HepG2 (cell line): Measurements from ENCODE around the gene SLC25A27. TPM values are rescaled to one million over a fixed set of nuclear protein-coding genes. Genes with fewer than 3 reads are reported as not detected.

Experiments used
- BRF2 ChIP-seq: sonication (generic); formaldehyde crosslinking; IDR thresholded peaks from 2 replicates; pipeline ENCODE4 v1.8.1; 2022; ENCODE audit warnings: mild to moderate bottlenecking, missing genetic modification reagents
- DNMT1 ChIP-seq: sonication (generic); formaldehyde crosslinking; IDR thresholded peaks from 2 replicates; pipeline ENCODE4 v1.5.1; 2020; ENCODE audit warnings: mild to moderate bottlenecking, missing genetic modification reagents
- HNRNPK ChIP-seq: fragments of 200-400 bp; formaldehyde crosslinking; IDR thresholded peaks from 2 replicates; pipeline ENCODE4 v1.6.1; 2018; ENCODE audit warnings: low read length, low read depth, moderate library complexity, mild to moderate bottlenecking; ENCODE audit not compliant: poor library complexity, severe bottlenecking
- MEIS1 ChIP-seq: sonication (generic); formaldehyde crosslinking; IDR thresholded peaks from 2 replicates; pipeline ENCODE4 v1.9.0; 2021; ENCODE audit warnings: mild to moderate bottlenecking, missing genetic modification reagents, moderate library complexity, borderline replicate concordance
- REST ChIP-seq, 2 experiments: IDR thresholded peaks; 2 replicates each; pipeline ENCODE4 v1.6.1; 2011 to 2012; ENCODE audit warnings: low read length in 2 of 2, borderline replicate concordance in 1 of 2, low read depth in 1 of 2, mild to moderate bottlenecking in 1 of 2, moderate library complexity in 1 of 2
- RXRA ChIP-seq: sonication (generic); formaldehyde crosslinking; IDR thresholded peaks from 2 replicates; pipeline ENCODE4 v1.5.1; 2020; ENCODE audit warnings: missing genetic modification reagents
- TAF15 ChIP-seq: fragments of 200-400 bp; formaldehyde crosslinking; IDR thresholded peaks from one replicate; pipeline ENCODE4 v1.6.1; 2018; ENCODE audit warnings: mild to moderate bottlenecking, low read depth, low read length; ENCODE audit not compliant: poor library complexity, severe bottlenecking
- ZNF543 ChIP-seq: sonication (generic); formaldehyde crosslinking; IDR thresholded peaks from 2 replicates; pipeline ENCODE4 v1.4.0; 2020; ENCODE audit warnings: mild to moderate bottlenecking, missing genetic modification reagents
- ZNF749 ChIP-seq: sonication (generic); formaldehyde crosslinking; IDR thresholded peaks from 2 replicates; pipeline ENCODE4 v1.8.0; 2022; ENCODE audit warnings: mild to moderate bottlenecking, missing genetic modification reagents, moderate library complexity, borderline replicate concordance
- polyA plus RNA-seq, 8 experiments: library from polyadenylated mRNA; depleted of rRNA in 3 of 8; stranded (reverse) in 7 of 8; unstranded in 1 of 8; fragments of >200 nt; fragmentation: Illumina TruSeq in 4 of 8; extraction: Trizol in 4 of 8; gene quantifications; 2 replicates each; pipeline versions ENCODE4 v1.2.1 to v1.2.3, GENCODE V29; 2011 to 2016; ENCODE audit warnings: low read depth in 4 of 8, missing spikeins in 1 of 8, mixed read lengths in 1 of 8; ENCODE audit not compliant: insufficient read depth in 1 of 8
- total RNA-seq, 5 experiments: library from RNA; depleted of rRNA; stranded (reverse); fragments of >200 nt; fragmentation: Illumina TruSeq; extraction: Trizol; gene quantifications; 2 replicates each; pipeline ENCODE4 v1.2.3, GENCODE V29; 2016; ENCODE audit warnings: low read depth in 1 of 5
- TF ChIP-seq, protein P1 (sequence below): sonication (generic); formaldehyde crosslinking; IDR thresholded peaks from 2 replicates; pipeline ENCODE4 v1.5.0; 2020; ENCODE audit warnings: mild to moderate bottlenecking, missing genetic modification reagents
- TF ChIP-seq, protein P2 (sequence below): sonication (generic); formaldehyde crosslinking; IDR thresholded peaks from 2 replicates; pipeline ENCODE4 v1.5.0; 2020; ENCODE audit warnings: mild to moderate bottlenecking, missing genetic modification reagents

The SLC25A27 gene
- total and polyA plus RNA-seq, 2 of the 13 experiments (the other 11 are each of a cell fraction or from before 2014, with no cell fraction given) = 0.46 to 1.3 TPM

GRCh38 chr6:46688117-46688965 lies 35.6 kb downstream of the SLC25A27 start (continued):
- TF ChIP-seq REST (IDR thresholded peaks at IDR 0.05; ENCODE audit: borderline replicate concordance in 1 of 2, low read depth in 1 of 2, low read length in 2 of 2) (no peak), MEIS1 (CRISPR knock-in tag) (no peak), DNMT1 (no peak), RXRA (CRISPR knock-in tag) (no peak), TAF15 (no peak), ZNF543 (CRISPR knock-in tag) (no peak), ZNF749 (CRISPR knock-in tag) (no peak), BRF2 (CRISPR knock-in tag) (no peak), HNRNPK (no peak)
- TF ChIP-seq, protein P1, sequence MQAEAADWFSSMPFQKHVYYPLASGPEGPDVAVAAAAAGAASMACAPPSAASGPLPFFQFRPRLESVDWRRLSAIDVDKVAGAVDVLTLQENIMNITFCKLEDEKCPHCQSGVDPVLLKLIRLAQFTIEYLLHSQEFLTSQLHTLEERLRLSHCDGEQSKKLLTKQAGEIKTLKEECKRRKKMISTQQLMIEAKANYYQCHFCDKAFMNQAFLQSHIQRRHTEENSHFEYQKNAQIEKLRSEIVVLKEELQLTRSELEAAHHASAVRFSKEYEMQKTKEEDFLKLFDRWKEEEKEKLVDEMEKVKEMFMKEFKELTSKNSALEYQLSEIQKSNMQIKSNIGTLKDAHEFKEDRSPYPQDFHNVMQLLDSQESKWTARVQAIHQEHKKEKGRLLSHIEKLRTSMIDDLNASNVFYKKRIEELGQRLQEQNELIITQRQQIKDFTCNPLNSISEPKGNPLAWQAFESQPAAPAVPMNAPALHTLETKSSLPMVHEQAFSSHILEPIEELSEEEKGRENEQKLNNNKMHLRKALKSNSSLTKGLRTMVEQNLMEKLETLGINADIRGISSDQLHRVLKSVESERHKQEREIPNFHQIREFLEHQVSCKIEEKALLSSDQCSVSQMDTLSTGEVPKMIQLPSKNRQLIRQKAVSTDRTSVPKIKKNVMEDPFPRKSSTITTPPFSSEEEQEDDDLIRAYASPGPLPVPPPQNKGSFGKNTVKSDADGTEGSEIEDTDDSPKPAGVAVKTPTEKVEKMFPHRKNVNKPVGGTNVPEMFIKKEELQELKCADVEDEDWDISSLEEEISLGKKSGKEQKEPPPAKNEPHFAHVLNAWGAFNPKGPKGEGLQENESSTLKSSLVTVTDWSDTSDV (CRISPR knock-in tag) = no peak
- TF ChIP-seq, protein P2, sequence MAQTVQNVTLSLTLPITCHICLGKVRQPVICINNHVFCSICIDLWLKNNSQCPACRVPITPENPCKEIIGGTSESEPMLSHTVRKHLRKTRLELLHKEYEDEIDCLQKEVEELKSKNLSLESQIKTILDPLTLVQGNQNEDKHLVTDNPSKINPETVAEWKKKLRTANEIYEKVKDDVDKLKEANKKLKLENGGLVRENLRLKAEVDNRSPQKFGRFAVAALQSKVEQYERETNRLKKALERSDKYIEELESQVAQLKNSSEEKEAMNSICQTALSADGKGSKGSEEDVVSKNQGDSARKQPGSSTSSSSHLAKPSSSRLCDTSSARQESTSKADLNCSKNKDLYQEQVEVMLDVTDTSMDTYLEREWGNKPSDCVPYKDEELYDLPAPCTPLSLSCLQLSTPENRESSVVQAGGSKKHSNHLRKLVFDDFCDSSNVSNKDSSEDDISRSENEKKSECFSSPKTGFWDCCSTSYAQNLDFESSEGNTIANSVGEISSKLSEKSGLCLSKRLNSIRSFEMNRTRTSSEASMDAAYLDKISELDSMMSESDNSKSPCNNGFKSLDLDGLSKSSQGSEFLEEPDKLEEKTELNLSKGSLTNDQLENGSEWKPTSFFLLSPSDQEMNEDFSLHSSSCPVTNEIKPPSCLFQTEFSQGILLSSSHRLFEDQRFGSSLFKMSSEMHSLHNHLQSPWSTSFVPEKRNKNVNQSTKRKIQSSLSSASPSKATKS = no peak
